ENCODE data around the gene CACNA1E.

The CACNA1E gene

DNA sequence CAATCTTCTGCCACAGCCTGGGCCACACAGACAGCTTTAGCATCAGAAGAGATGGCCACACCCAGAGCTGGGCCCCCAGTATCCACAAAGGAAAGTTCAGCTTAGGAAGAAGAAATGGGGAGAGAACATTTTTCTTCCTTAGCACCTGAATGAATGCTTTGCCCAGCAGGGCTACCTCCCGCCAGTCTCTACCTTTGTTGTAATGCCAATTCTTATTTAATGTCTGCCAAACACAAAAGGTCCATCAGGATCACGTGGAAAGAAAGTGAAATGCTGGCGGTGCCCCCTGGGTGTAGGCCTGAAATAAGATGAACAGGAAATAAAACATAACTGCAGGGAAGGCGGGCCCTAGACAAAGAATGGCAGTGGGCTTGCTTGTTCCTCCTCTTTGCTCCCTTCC lies 125.6 kb downstream of the CACNA1E start:
- no peak overlapping the region for H3K4me2 ChIP-seq (ENCODE audit: low read length)
- H3K79me2 ChIP-seq (ENCODE audit: control insufficient read depth, insufficient read depth, low read length), result no peaks in the 10 kb centered on the region
- no peak overlapping the region for H3K27ac ChIP-seq (ENCODE audit: low read depth, low read length)
- no peaks in the 10 kb centered on the region for H3K27me3 ChIP-seq (ENCODE audit: insufficient read depth, low read length, poor library complexity)
- H3K36me3 ChIP-seq (ENCODE audit: control insufficient read depth, insufficient read depth, low read length), result no peaks in the 10 kb centered on the region
- no peak overlapping the region for H2BK120ac ChIP-seq (ENCODE audit: low read depth, low read length)
- no peak overlapping the region for H3K56ac ChIP-seq (ENCODE audit: low read length)
- no peak overlapping the region for H2BK15ac ChIP-seq (replicated peaks; ENCODE audit: low read depth)
- H3K4ac ChIP-seq (ENCODE audit: low read depth, low read length), result no peak overlapping the region
- H4K5ac ChIP-seq (ENCODE audit: low read length), result no peak overlapping the region
- no peak for DNase-seq
- no peak overlapping the region for H3K9ac ChIP-seq (ENCODE audit: low read length)
- H3K79me1 ChIP-seq (ENCODE audit: low read length), result no peaks in the 10 kb centered on the region
- H2AK5ac ChIP-seq (ENCODE audit: low read length), result no peak overlapping the region
- no peak overlapping the region for H4K8ac ChIP-seq (ENCODE audit: low read depth, low read length)
- no peaks in the 10 kb centered on the region for H3K4me1 ChIP-seq (ENCODE audit: control insufficient read depth, low read depth, low read length)
- no peak overlapping the region for H2BK5ac ChIP-seq (ENCODE audit: low read length)
- H3K18ac ChIP-seq (ENCODE audit: low read length), result no peak overlapping the region
- no peak overlapping the region for H3K4me3 ChIP-seq (ENCODE audit: low read length)
- no peak overlapping the region for H3K23ac ChIP-seq (ENCODE audit: low read length)
- WGBS (ENCODE audit: extremely low coverage, insufficient coverage, low lambda C conversion rate), result no CpG with 5 or more reads among the region's 4 CpGs

DNA sequence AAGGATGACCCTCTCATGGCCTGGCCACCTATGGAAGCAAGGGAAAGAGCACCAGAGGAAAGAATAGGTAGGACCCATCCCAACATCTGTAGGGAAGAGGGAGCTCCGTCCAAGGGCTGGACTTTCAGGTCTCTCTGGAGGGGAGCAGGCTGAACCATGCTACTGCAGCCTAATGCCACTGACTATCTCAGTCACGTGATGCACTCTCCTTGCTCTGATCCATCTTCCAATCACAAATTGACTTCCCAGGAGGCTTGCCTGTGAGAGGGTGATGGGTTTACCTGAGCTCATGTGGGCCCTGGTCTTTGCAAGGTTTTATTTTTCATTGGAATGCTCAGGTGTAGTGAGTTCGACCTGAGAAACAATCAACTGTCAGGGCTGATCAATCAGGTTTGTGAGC lies 128.8 kb downstream of the CACNA1E start:
- H4K5ac ChIP-seq (ENCODE audit: low read length), result no peak overlapping the region
- H4K8ac ChIP-seq (ENCODE audit: low read depth, low read length), result no peak overlapping the region
- H3K4ac ChIP-seq (ENCODE audit: low read depth, low read length), result no peak overlapping the region
- H3K18ac ChIP-seq (ENCODE audit: low read length), result no peak overlapping the region
- no peak overlapping the region for H3K4me2 ChIP-seq (ENCODE audit: low read length)
- no peak for DNase-seq
- no peaks in the 10 kb centered on the region for H3K79me2 ChIP-seq (ENCODE audit: control insufficient read depth, insufficient read depth, low read length)
- no peak overlapping the region for H2BK15ac ChIP-seq (replicated peaks; ENCODE audit: low read depth)
- H3K79me1 ChIP-seq (ENCODE audit: low read length), result no peaks in the 10 kb centered on the region
- WGBS (ENCODE audit: extremely low coverage, insufficient coverage, low lambda C conversion rate), result no CpG with 5 or more reads among the region's 3 CpGs
- H3K36me3 ChIP-seq (ENCODE audit: control insufficient read depth, insufficient read depth, low read length), result no peaks in the 10 kb centered on the region
- no peak overlapping the region for H3K56ac ChIP-seq (ENCODE audit: low read length)
- H3K4me1 ChIP-seq (ENCODE audit: control insufficient read depth, low read depth, low read length), result no peaks in the 10 kb centered on the region
- H2AK5ac ChIP-seq (ENCODE audit: low read length), result no peak overlapping the region
- H3K27ac ChIP-seq (ENCODE audit: low read depth, low read length), result no peak overlapping the region
- no peak overlapping the region for H2BK120ac ChIP-seq (ENCODE audit: low read depth, low read length)
- no peaks in the 10 kb centered on the region for H3K27me3 ChIP-seq (ENCODE audit: insufficient read depth, low read length, poor library complexity)
- no peak overlapping the region for H3K4me3 ChIP-seq (ENCODE audit: low read length)
- H3K9ac ChIP-seq (ENCODE audit: low read length), result no peak overlapping the region
- no peak overlapping the region for H3K23ac ChIP-seq (ENCODE audit: low read length)
- H2BK5ac ChIP-seq (ENCODE audit: low read length), result no peak overlapping the region

DNA sequence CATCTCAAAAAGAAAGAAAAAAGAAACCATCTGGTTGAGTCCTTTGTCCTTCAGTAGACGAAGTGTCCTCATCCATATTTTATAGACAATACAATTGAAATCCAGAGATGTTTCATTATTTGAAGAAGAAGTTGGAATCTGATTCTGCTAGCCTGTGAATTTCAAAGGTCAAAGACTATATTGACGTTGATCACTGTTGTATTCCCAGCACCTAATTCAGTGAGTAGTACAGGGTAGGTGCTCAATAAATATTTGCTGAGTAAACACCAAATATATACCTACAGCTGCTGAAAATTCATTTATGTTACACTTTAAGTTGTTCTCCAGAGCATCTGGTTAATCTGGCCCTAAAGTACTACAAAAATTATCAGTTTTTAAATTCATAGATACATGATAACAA lies 135.2 kb downstream of the CACNA1E start:
- no peak overlapping the region for H2BK5ac ChIP-seq (ENCODE audit: low read length)
- no peak for DNase-seq
- no peak overlapping the region for H2BK120ac ChIP-seq (ENCODE audit: low read depth, low read length)
- H3K9ac ChIP-seq (ENCODE audit: low read length), result no peak overlapping the region
- H3K36me3 ChIP-seq (ENCODE audit: control insufficient read depth, insufficient read depth, low read length), result no peaks in the 10 kb centered on the region
- no peak overlapping the region for H4K8ac ChIP-seq (ENCODE audit: low read depth, low read length)
- H3K27me3 ChIP-seq (ENCODE audit: insufficient read depth, low read length, poor library complexity), result no peaks in the 10 kb centered on the region
- H3K79me1 ChIP-seq (ENCODE audit: low read length), result no peaks in the 10 kb centered on the region
- H3K79me2 ChIP-seq (ENCODE audit: control insufficient read depth, insufficient read depth, low read length), result no peaks in the 10 kb centered on the region
- no peak overlapping the region for H3K4me3 ChIP-seq (ENCODE audit: low read length)
- no peak overlapping the region for H4K5ac ChIP-seq (ENCODE audit: low read length)
- H3K4me2 ChIP-seq (ENCODE audit: low read length), result no peak overlapping the region
- no CpG with 5 or more reads among the region's 2 CpGs for WGBS (ENCODE audit: extremely low coverage, insufficient coverage, low lambda C conversion rate)
- H2BK15ac ChIP-seq (replicated peaks; ENCODE audit: low read depth), result no peak overlapping the region
- H3K23ac ChIP-seq (ENCODE audit: low read length), result no peak overlapping the region
- H3K27ac ChIP-seq (ENCODE audit: low read depth, low read length), result no peak overlapping the region
- H3K4ac ChIP-seq (ENCODE audit: low read depth, low read length), result no peak overlapping the region
- H3K18ac ChIP-seq (ENCODE audit: low read length), result no peak overlapping the region
- no peaks in the 10 kb centered on the region for H3K4me1 ChIP-seq (ENCODE audit: control insufficient read depth, low read depth, low read length)
- no peak overlapping the region for H2AK5ac ChIP-seq (ENCODE audit: low read length)
- no peak overlapping the region for H3K56ac ChIP-seq (ENCODE audit: low read length)

DNA sequence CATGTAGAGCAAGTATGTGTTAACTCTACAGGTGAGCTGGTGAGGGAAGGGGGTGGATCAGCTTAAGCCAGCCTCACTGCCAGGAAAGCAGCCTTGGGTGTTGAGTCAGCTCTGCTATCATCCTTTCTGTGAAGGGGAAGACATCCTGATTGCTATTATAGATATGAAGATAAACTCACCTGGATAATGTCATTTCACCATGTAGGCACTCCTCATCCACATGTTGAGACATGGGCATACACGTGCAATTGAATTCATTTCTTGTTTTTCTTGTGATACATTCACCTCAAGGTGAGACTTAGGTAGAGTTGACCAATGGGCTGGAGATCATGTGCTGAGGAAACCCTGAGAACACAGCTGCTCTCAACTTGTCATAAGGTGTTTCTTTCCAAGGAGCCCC lies 136.9 kb downstream of the CACNA1E start:
- Histone ChIP-seq H3K4ac (ENCODE audit: low read depth, low read length) (no peak overlapping the region), H2BK15ac (replicated peaks; ENCODE audit: low read depth) (no peak overlapping the region), H3K4me1 (ENCODE audit: control insufficient read depth, low read depth, low read length) (no peaks in the 10 kb centered on the region), H3K4me3 (ENCODE audit: low read length) (no peak overlapping the region), H4K8ac (ENCODE audit: low read depth, low read length) (no peak overlapping the region), H3K4me2 (ENCODE audit: low read length) (no peak overlapping the region), H2BK5ac (ENCODE audit: low read length) (no peak overlapping the region), H3K9ac (ENCODE audit: low read length) (no peak overlapping the region), H3K36me3 (ENCODE audit: control insufficient read depth, insufficient read depth, low read length) (no peaks in the 10 kb centered on the region), H2AK5ac (ENCODE audit: low read length) (no peak overlapping the region), H4K5ac (ENCODE audit: low read length) (no peak overlapping the region), H3K79me1 (ENCODE audit: low read length) (no peaks in the 10 kb centered on the region), H3K27me3 (ENCODE audit: insufficient read depth, low read length, poor library complexity) (no peaks in the 10 kb centered on the region), H3K79me2 (ENCODE audit: control insufficient read depth, insufficient read depth, low read length) (no peaks in the 10 kb centered on the region), H3K18ac (ENCODE audit: low read length) (no peak overlapping the region), H3K23ac (ENCODE audit: low read length) (no peak overlapping the region), H3K56ac (ENCODE audit: low read length) (no peak overlapping the region), H2BK120ac (ENCODE audit: low read depth, low read length) (no peak overlapping the region), H3K27ac (ENCODE audit: low read depth, low read length) (no peak overlapping the region)
- DNase-seq, result no peak
- WGBS (ENCODE audit: extremely low coverage, insufficient coverage, low lambda C conversion rate), result no CpG with 5 or more reads among the region's 1 CpG

DNA sequence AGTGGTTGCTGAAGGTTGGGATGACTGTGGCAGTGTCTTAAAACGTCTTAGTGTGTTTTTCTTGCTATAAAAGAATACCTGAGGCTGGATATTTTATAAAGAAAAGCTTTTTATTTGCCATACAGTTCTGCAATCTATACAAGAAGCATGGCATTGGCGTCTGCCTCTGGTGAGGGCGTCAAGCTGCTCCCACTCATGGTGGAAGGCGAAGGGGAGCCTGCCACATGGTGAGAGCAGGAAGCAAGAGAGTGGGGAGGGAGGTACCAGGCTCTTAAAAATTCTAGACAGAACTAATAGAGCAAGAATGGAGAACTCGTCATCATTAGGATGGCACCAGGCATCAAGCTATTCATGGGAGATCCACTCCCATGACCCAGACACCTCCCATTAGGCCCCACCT lies 140.5 kb downstream of the CACNA1E start:
- Histone ChIP-seq H3K79me2 (ENCODE audit: control insufficient read depth, insufficient read depth, low read length) (no peaks in the 10 kb centered on the region), H4K5ac (ENCODE audit: low read length) (no peak overlapping the region), H2BK15ac (replicated peaks; ENCODE audit: low read depth) (no peak overlapping the region), H3K79me1 (ENCODE audit: low read length) (no peaks in the 10 kb centered on the region), H3K23ac (ENCODE audit: low read length) (no peak overlapping the region), H3K9ac (ENCODE audit: low read length) (no peak overlapping the region), H3K56ac (ENCODE audit: low read length) (no peak overlapping the region), H3K4me3 (ENCODE audit: low read length) (no peak overlapping the region), H3K18ac (ENCODE audit: low read length) (no peak overlapping the region), H2BK5ac (ENCODE audit: low read length) (no peak overlapping the region), H3K27me3 (ENCODE audit: insufficient read depth, low read length, poor library complexity) (no peaks in the 10 kb centered on the region), H3K4me1 (ENCODE audit: control insufficient read depth, low read depth, low read length) (no peaks in the 10 kb centered on the region), H2AK5ac (ENCODE audit: low read length) (no peak overlapping the region), H3K27ac (ENCODE audit: low read depth, low read length) (no peak overlapping the region), H3K4ac (ENCODE audit: low read depth, low read length) (no peak overlapping the region), H3K4me2 (ENCODE audit: low read length) (no peak overlapping the region), H4K8ac (ENCODE audit: low read depth, low read length) (no peak overlapping the region), H2BK120ac (ENCODE audit: low read depth, low read length) (no peak overlapping the region), H3K36me3 (ENCODE audit: control insufficient read depth, insufficient read depth, low read length) (no peaks in the 10 kb centered on the region)
- no CpG with 5 or more reads among the region's 5 CpGs for WGBS (ENCODE audit: extremely low coverage, insufficient coverage, low lambda C conversion rate)
- no peak for DNase-seq

DNA sequence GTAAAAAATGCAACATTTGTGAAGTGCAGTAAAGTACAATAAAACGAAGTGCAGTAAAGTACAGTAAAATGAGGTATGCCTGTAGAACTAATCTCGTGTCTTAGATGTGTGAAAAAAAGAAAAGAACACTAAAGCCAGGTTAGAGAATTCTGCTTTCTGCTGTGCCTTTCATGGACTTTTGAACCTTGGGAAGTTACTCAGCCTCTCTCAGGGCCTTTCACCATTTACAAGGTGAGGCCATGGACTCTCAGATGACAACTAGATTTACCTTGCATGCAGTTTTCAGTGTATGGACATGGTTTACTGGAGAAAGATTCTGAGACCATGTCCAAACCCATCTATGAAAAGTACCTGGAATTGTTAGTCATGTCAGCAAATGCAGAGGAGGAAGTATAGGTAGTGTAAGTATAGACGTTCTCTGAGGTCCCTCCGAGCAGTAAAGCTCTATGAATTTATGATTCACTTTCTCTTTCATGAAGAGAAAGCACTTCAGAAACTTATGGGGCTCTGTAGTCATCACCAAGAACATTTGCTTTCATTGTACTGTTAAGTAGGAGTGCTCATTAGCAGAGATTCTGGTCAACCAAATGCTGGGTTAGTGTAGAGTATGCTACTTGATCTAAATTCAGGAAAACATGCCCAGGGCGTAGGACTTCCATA lies 143.1 kb downstream of the CACNA1E start:
- no peak overlapping the region for H2AK5ac ChIP-seq (ENCODE audit: low read length)
- H3K4me2 ChIP-seq (ENCODE audit: low read length), result no peak overlapping the region
- no peaks in the 10 kb centered on the region for H3K4me1 ChIP-seq (ENCODE audit: control insufficient read depth, low read depth, low read length)
- H2BK120ac ChIP-seq (ENCODE audit: low read depth, low read length), result no peak overlapping the region
- no peak overlapping the region for H3K9ac ChIP-seq (ENCODE audit: low read length)
- no peak overlapping the region for H2BK15ac ChIP-seq (replicated peaks; ENCODE audit: low read depth)
- DNase-seq, result no peak
- no peak overlapping the region for H3K27ac ChIP-seq (ENCODE audit: low read depth, low read length)
- H3K18ac ChIP-seq (ENCODE audit: low read length), result no peak overlapping the region
- H3K27me3 ChIP-seq (ENCODE audit: insufficient read depth, low read length, poor library complexity), result no peaks in the 10 kb centered on the region
- no peak overlapping the region for H2BK5ac ChIP-seq (ENCODE audit: low read length)
- H4K8ac ChIP-seq (ENCODE audit: low read depth, low read length), result no peak overlapping the region
- no peaks in the 10 kb centered on the region for H3K79me2 ChIP-seq (ENCODE audit: control insufficient read depth, insufficient read depth, low read length)
- H3K36me3 ChIP-seq (ENCODE audit: control insufficient read depth, insufficient read depth, low read length), result no peaks in the 10 kb centered on the region
- no peak overlapping the region for H3K4me3 ChIP-seq (ENCODE audit: low read length)
- no peak overlapping the region for H3K56ac ChIP-seq (ENCODE audit: low read length)
- no peak overlapping the region for H4K5ac ChIP-seq (ENCODE audit: low read length)
- H3K4ac ChIP-seq (ENCODE audit: low read depth, low read length), result no peak overlapping the region
- H3K79me1 ChIP-seq (ENCODE audit: low read length), result no peaks in the 10 kb centered on the region
- no peak overlapping the region for H3K23ac ChIP-seq (ENCODE audit: low read length)
- WGBS (ENCODE audit: extremely low coverage, insufficient coverage, low lambda C conversion rate), result no CpG with 5 or more reads among the region's 5 CpGs
